Karpas-422 (cell line): ENCODE results near the gene NTM. TPM values are rescaled to one million over a fixed set of nuclear protein-coding genes. Genes with fewer than 3 reads are reported as not detected.

ENCODE experiments used
- DNase-seq: peaks from one replicate; pipeline ENCODE4 v3.0.0-alpha.2; 2015
- H2AFZ ChIP-seq: fragments of 200-600 bp; sonication (generic); 2 replicates; pipeline ENCODE4 v1.6.1; 2014; ENCODE audit warnings: antibody characterized with exemption, low read length, mixed read lengths
- H3K27ac ChIP-seq: fragments of 200-600 bp; sonication (generic); 2 replicates; pipeline ENCODE4 v1.5.1; 2014; ENCODE audit warnings: mild to moderate bottlenecking, low read length, moderate library complexity
- H3K27me3 ChIP-seq: fragments of 200-600 bp; sonication (generic); 2 replicates; pipeline ENCODE4 v1.6.1; 2014; ENCODE audit warnings: low read length, mixed read lengths
- H3K36me3 ChIP-seq: fragments of 200-600 bp; sonication (generic); 2 replicates; pipeline ENCODE4 v1.6.1; 2014; ENCODE audit warnings: low read length, mixed read lengths; ENCODE audit not compliant: insufficient read depth
- H3K4me1 ChIP-seq: fragments of 200-600 bp; sonication (generic); 2 replicates; pipeline ENCODE4 v1.6.1; 2014; ENCODE audit warnings: mild to moderate bottlenecking, low read length, mixed read lengths
- H3K4me2 ChIP-seq: fragments of 200-600 bp; sonication (generic); 2 replicates; pipeline ENCODE4 v1.6.1; 2014; ENCODE audit warnings: low read length, low read depth, mild to moderate bottlenecking; ENCODE audit not compliant: poor library complexity, severe bottlenecking
- H3K4me3 ChIP-seq: fragments of 200-600 bp; sonication (generic); 2 replicates; pipeline ENCODE4 v1.5.1; 2014; ENCODE audit warnings: mild to moderate bottlenecking, antibody characterized with exemption, low read length, mixed read lengths
- H3K79me2 ChIP-seq: fragments of 200-600 bp; sonication (generic); 2 replicates; pipeline ENCODE4 v1.6.1; 2014; ENCODE audit warnings: mild to moderate bottlenecking, low read length, mixed read lengths
- H3K9ac ChIP-seq: fragments of 200-600 bp; sonication (generic); 2 replicates; pipeline ENCODE4 v1.6.0; 2014; ENCODE audit warnings: low read length
- H3K9me2 ChIP-seq: fragments of 200-600 bp; sonication (generic), shearing (Covaris generic); replicated peaks from 2 replicates; pipeline ENCODE4 v1.6.0; 2014; ENCODE audit warnings: mild to moderate bottlenecking, low read length, moderate library complexity; ENCODE audit not compliant: insufficient read depth
- H3K9me3 ChIP-seq: fragments of 300-700, 200-600 bp; sonication (generic); 2 replicates; pipeline ENCODE4 v1.6.1; 2014; ENCODE audit warnings: low read length, mixed read lengths
- H4K20me1 ChIP-seq: fragments of 200-600 bp; sonication (generic); 2 replicates; pipeline ENCODE4 v1.6.1; 2014; ENCODE audit warnings: mild to moderate bottlenecking, antibody characterized with exemption, low read length, low read depth; ENCODE audit not compliant: insufficient read depth
- total RNA-seq: library from RNA; depleted of rRNA; stranded (reverse); fragments of >200 nt; shearing (Covaris generic); gene quantifications from 2 replicates; pipeline ENCODE4 v1.2.3, GENCODE V29; 2014; ENCODE audit warnings: low replicate concordance

The NTM gene
- total RNA-seq, 1 experiment from 2014 or later: not detected

DNA sequence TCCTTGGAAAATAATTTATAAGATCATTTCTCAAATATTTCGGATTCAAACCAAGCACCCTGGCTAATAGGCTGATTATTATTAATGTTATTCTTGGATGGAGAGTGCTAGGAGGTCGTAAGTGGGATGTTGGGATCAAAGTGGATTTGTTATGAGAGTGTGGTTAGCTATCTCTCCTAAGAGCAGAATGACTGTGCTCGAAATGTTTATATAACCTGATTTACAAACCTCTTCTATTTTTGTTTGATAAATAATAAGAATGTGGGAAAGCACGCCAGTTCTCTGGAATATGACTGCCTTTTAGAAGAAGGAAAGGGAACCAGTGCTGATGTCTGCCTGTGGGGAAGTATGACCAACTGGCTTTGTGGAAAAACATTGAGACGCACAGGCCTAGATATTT, 527.5 kb downstream of the NTM start:
- H3K4me3 ChIP-seq: no peak overlapping the region
- no peaks in the 10 kb centered on the region for H3K4me1 ChIP-seq
- H3K4me2 ChIP-seq: no peak overlapping the region
- H3K36me3 ChIP-seq: no peaks in the 10 kb centered on the region
- H3K79me2 ChIP-seq: no peaks in the 10 kb centered on the region
- H3K27ac ChIP-seq: no peak overlapping the region
- H3K27me3 ChIP-seq: no peaks in the 10 kb centered on the region
- no peak for DNase-seq
- no peaks in the 10 kb centered on the region for H4K20me1 ChIP-seq
- no peak overlapping the region for H3K9ac ChIP-seq
- H3K9me2 ChIP-seq: no peaks in the 10 kb centered on the region
- H2AFZ ChIP-seq: no peak overlapping the region
- no peaks in the 10 kb centered on the region for H3K9me3 ChIP-seq

DNA sequence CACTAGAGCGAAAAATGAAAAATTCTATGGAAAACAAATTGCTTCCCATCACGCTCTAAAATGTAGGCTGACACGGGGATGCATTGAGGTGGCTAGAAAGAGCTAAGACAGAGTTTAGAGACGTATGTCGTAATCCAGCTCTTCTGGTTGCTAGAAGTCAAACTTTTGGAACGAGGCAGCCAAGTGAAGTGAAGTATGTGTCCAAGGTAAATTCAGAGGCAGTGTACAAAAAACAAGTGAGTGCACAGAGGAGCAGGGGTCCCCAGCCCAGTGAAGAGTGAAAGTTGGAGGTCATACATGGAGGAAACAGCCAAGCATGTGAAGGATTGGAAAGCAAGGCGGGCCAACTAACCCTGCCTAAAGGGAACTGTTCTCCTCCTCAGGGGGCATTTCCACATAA, 528.5 kb downstream of the NTM start:
- H3K36me3 ChIP-seq: no peaks in the 10 kb centered on the region
- H3K9me3 ChIP-seq: no peaks in the 10 kb centered on the region
- no peak overlapping the region for H3K4me2 ChIP-seq
- H3K27ac ChIP-seq: no peak overlapping the region
- no peaks in the 10 kb centered on the region for H3K79me2 ChIP-seq
- H3K4me3 ChIP-seq: no peak overlapping the region
- H3K9ac ChIP-seq: no peak overlapping the region
- H3K4me1 ChIP-seq: no peaks in the 10 kb centered on the region
- no peaks in the 10 kb centered on the region for H3K27me3 ChIP-seq
- no peaks in the 10 kb centered on the region for H3K9me2 ChIP-seq
- DNase-seq: no peak
- H2AFZ ChIP-seq: no peak overlapping the region
- no peaks in the 10 kb centered on the region for H4K20me1 ChIP-seq

DNA sequence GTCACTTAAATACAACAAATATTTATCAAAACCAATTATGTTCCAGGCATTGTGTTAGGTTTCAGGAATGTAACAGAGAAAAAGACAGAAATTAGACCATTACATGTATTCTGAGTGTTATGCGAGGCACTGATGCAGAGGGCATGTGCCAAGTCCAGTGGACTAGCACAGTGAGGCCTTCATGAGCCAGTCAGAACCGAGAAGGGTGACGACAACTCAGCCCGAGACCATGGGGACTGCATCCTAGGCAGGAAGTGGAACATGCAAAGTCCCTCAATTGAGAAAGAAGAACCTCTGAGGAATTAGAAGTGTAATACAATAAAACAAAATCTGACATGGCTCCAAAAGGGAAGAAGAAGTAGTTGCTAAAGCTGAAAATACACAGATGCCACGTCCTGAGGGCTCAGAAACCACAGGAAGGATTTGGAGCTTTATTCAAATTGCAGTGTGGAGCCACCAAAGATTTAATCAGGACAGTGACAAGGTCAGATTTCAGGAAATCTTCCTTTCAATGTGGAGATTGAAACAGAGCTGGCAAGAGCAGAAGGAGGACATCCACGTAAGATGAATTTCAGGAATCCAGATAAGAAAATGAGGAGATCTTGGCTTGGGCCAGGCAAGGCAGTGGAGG, 529.6 kb downstream of the NTM start:
- H3K4me2 ChIP-seq: no peak overlapping the region
- no peaks in the 10 kb centered on the region for H3K36me3 ChIP-seq
- no peak overlapping the region for H3K9ac ChIP-seq
- H2AFZ ChIP-seq: no peak overlapping the region
- H4K20me1 ChIP-seq: no peaks in the 10 kb centered on the region
- H3K9me2 ChIP-seq: no peaks in the 10 kb centered on the region
- H3K4me3 ChIP-seq: no peak overlapping the region
- H3K27me3 ChIP-seq: no peaks in the 10 kb centered on the region
- no peak overlapping the region for H3K27ac ChIP-seq
- no peaks in the 10 kb centered on the region for H3K9me3 ChIP-seq
- no peaks in the 10 kb centered on the region for H3K79me2 ChIP-seq
- H3K4me1 ChIP-seq: no peaks in the 10 kb centered on the region
- no peak for DNase-seq

DNA sequence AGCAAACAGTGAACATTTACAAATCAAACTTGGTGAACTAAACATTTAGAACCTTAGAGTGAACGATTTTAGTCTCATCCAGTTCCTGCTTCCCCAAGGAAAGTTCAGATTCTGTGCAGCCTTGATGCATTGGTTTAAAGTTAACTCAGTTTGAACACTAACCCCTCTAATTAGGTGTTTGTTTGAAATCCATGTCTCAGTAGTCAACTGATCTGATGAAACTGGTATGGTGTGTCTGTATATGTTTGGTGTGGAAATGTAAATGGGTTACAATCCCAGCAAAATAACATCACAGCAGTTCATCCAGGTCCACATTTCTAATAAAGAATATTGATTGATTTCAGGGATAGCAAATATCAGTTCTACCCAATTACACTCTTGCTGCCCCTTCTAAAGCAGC, 532.0 kb downstream of the NTM start:
- H2AFZ ChIP-seq: no peak overlapping the region
- no peak overlapping the region for H3K9ac ChIP-seq
- H3K4me3 ChIP-seq: no peak overlapping the region
- no peaks in the 10 kb centered on the region for H3K9me2 ChIP-seq
- H3K4me2 ChIP-seq: no peak overlapping the region
- H3K4me1 ChIP-seq: no peaks in the 10 kb centered on the region
- no peaks in the 10 kb centered on the region for H3K36me3 ChIP-seq
- no peaks in the 10 kb centered on the region for H3K27me3 ChIP-seq
- H3K9me3 ChIP-seq: no peaks in the 10 kb centered on the region
- DNase-seq: no peak
- H3K79me2 ChIP-seq: no peaks in the 10 kb centered on the region
- H4K20me1 ChIP-seq: no peaks in the 10 kb centered on the region
- no peak overlapping the region for H3K27ac ChIP-seq

DNA sequence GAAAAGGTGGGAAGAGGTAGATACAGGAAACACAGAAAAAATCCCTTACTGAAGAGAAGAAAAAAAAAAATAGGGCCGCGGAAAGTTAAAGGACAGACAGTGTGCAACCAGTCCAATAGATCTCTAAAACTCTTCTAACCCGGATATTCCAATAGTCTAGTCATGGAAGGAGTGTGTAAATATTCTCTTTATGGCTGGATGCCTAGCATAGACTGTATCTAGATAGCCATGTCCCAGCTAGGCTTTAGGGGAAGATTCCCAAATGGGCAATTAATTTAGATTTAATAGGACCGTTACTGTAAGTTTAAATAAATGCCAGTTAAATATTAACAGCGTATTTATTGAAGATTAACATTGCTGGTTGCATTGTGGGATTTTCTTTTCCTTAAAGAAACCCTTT, 532.7 kb downstream of the NTM start:
- DNase-seq: no peak
- Histone ChIP-seq H2AFZ (no peak overlapping the region), H3K4me1 (no peaks in the 10 kb centered on the region), H3K9me2 (no peaks in the 10 kb centered on the region), H4K20me1 (no peaks in the 10 kb centered on the region), H3K4me3 (no peak overlapping the region), H3K27me3 (no peaks in the 10 kb centered on the region), H3K9ac (no peak overlapping the region), H3K27ac (no peak overlapping the region), H3K4me2 (no peak overlapping the region), H3K79me2 (no peaks in the 10 kb centered on the region), H3K36me3 (no peaks in the 10 kb centered on the region), H3K9me3 (no peaks in the 10 kb centered on the region)

DNA sequence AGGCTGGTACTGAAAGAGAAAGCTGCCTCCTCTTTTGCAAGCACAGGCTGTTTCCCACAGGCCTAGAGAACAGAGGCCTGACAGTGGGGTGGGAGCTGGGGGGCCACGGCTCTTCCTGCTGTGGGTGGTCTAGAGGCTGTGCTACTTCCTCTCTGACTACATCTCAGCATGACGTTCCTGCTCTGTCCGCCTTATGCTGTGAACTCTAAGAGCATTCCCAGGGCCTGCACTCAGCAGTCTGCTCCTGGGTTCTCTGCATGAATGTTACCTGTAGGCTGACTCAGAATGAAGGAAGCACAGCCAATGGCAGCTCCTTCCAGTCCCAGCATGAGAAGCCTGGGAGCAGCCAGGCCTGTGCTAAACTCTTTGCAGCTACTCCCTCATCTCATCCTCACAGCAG, 534.3 kb downstream of the NTM start:
- no peak for DNase-seq
- Histone ChIP-seq H3K9me3 (no peaks in the 10 kb centered on the region), H3K4me2 (no peak overlapping the region), H4K20me1 (no peaks in the 10 kb centered on the region), H3K4me1 (no peaks in the 10 kb centered on the region), H3K36me3 (no peaks in the 10 kb centered on the region), H2AFZ (no peak overlapping the region), H3K4me3 (no peak overlapping the region), H3K9me2 (no peaks in the 10 kb centered on the region), H3K27ac (no peak overlapping the region), H3K79me2 (no peaks in the 10 kb centered on the region), H3K9ac (no peak overlapping the region), H3K27me3 (no peaks in the 10 kb centered on the region)

DNA sequence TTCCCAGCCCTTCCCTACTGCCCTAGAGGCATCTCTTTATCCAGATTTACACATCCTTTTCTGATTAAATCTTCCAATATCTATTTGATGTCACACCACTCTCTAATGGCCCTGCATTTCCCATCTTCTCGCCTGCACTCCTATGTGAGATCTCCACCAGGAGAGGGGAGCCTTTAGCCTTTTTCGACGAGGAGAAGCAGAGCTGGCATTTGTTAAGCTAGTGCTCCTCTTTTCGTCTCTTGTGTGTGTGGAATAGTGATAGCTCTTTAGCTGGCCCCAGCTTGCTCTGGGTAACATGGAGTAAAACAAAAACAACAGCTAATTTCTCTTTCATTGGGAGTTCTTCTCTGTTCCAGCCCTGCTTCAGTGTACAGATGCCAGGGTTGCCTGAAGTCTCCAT, 536.5 kb downstream of the NTM start:
- no peaks in the 10 kb centered on the region for H3K27me3 ChIP-seq
- no peaks in the 10 kb centered on the region for H4K20me1 ChIP-seq
- H3K9me2 ChIP-seq: no peaks in the 10 kb centered on the region
- H3K9me3 ChIP-seq: no peaks in the 10 kb centered on the region
- no peak for DNase-seq
- H3K36me3 ChIP-seq: no peaks in the 10 kb centered on the region
- no peak overlapping the region for H3K4me3 ChIP-seq
- H3K9ac ChIP-seq: no peak overlapping the region
- H3K4me1 ChIP-seq: no peaks in the 10 kb centered on the region
- no peak overlapping the region for H2AFZ ChIP-seq
- H3K79me2 ChIP-seq: no peaks in the 10 kb centered on the region
- H3K4me2 ChIP-seq: no peak overlapping the region
- H3K27ac ChIP-seq: no peak overlapping the region

DNA sequence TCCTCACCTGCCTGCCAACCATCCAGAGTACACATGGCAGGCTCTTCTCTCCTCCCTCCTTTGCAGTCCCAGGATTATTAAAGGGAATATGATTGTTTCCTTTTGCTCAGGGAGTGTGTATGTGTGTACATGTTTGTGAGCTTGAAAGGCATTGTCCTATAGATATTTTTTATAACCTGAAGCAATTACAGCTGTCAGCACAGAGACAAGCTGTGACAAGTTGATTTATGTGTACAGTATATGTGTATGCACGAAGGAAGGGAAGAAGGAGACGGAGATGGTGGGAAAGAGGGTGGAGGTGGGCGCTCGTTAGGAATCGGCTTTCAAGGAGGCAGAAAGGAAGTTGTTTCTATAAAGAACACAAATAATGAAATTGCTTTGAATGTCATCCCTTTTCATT, 537.0 kb downstream of the NTM start:
- DNase-seq: no peak
- Histone ChIP-seq H3K9me3 (no peaks in the 10 kb centered on the region), H3K4me2 (no peak overlapping the region), H4K20me1 (no peaks in the 10 kb centered on the region), H3K4me3 (no peak overlapping the region), H3K4me1 (no peaks in the 10 kb centered on the region), H3K9ac (no peak overlapping the region), H3K79me2 (no peaks in the 10 kb centered on the region), H3K9me2 (no peaks in the 10 kb centered on the region), H3K36me3 (no peaks in the 10 kb centered on the region), H3K27me3 (no peaks in the 10 kb centered on the region), H2AFZ (no peak overlapping the region), H3K27ac (no peak overlapping the region)

DNA sequence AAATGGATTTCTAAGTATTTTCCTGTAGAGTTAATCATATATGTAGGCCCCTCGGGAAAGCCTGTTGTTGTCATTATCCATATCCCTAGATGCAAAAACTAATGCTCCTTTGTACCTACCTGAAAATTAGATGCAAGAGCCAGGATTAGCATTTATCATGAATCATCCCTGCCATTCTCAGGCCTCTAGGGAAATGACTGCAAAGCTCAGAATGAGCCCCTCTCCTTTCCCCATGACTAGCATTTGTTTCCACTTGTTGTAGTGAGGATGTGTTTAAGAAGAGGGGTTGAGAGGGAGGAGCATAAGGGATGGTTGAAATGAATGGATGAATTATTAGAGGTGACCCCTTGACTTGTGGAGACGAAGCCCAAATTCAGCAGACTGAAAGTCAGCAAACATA, 537.9 kb downstream of the NTM start:
- Histone ChIP-seq H3K4me1 (no peaks in the 10 kb centered on the region), H3K27me3 (no peaks in the 10 kb centered on the region), H3K9me2 (no peaks in the 10 kb centered on the region), H3K79me2 (no peaks in the 10 kb centered on the region), H4K20me1 (no peaks in the 10 kb centered on the region), H3K9me3 (no peaks in the 10 kb centered on the region), H2AFZ (no peak overlapping the region), H3K36me3 (no peaks in the 10 kb centered on the region), H3K9ac (no peak overlapping the region), H3K4me3 (no peak overlapping the region), H3K4me2 (no peak overlapping the region), H3K27ac (no peak overlapping the region)
- DNase-seq: no peak
